Ishikawa (cell line): ENCODE measurements around the gene CTNNA1.

Experiments used
- CEBPB ChIP-seq: IDR thresholded peaks from 2 replicates; pipeline ENCODE4 v1.6.1; 2012
- EGR1 ChIP-seq: IDR thresholded peaks from 2 replicates; pipeline ENCODE4 v1.6.1; 2012
- EP300 ChIP-seq: IDR thresholded peaks from 2 replicates; pipeline ENCODE4 v1.6.1; 2012; ENCODE audit warnings: borderline replicate concordance
- FOXM1 ChIP-seq: IDR thresholded peaks from 2 replicates; pipeline ENCODE4 v1.6.1; 2012; ENCODE audit warnings: low read depth, borderline replicate concordance
- MAX ChIP-seq: IDR thresholded peaks from 2 replicates; pipeline ENCODE4 v1.6.1; 2012
- NFIC ChIP-seq: IDR thresholded peaks from 2 replicates; pipeline ENCODE4 v1.6.1; 2012
- RAD21 ChIP-seq: IDR thresholded peaks from 2 replicates; pipeline ENCODE4 v1.6.1; 2012; ENCODE audit warnings: low read depth
- TCF12 ChIP-seq: IDR thresholded peaks from 2 replicates; pipeline ENCODE4 v1.6.1; 2012; ENCODE audit warnings: low read depth
- TEAD4 ChIP-seq: IDR thresholded peaks from 2 replicates; pipeline ENCODE4 v1.6.1; 2012
- YY1 ChIP-seq: IDR thresholded peaks from 2 replicates; pipeline ENCODE4 v1.6.1; 2012; ENCODE audit warnings: low read depth
- ZBTB7A ChIP-seq: IDR thresholded peaks from 2 replicates; pipeline ENCODE4 v1.6.1; 2012; ENCODE audit warnings: low read depth
- TF ChIP-seq, protein P1 (sequence below): IDR thresholded peaks from 2 replicates; pipeline ENCODE4 v1.6.1; 2012; ENCODE audit warnings: low read depth, mild to moderate bottlenecking
- TF ChIP-seq, protein P2 (sequence below): IDR thresholded peaks from 2 replicates; pipeline ENCODE4 v1.6.1; 2012

The CTNNA1 gene

DNA sequence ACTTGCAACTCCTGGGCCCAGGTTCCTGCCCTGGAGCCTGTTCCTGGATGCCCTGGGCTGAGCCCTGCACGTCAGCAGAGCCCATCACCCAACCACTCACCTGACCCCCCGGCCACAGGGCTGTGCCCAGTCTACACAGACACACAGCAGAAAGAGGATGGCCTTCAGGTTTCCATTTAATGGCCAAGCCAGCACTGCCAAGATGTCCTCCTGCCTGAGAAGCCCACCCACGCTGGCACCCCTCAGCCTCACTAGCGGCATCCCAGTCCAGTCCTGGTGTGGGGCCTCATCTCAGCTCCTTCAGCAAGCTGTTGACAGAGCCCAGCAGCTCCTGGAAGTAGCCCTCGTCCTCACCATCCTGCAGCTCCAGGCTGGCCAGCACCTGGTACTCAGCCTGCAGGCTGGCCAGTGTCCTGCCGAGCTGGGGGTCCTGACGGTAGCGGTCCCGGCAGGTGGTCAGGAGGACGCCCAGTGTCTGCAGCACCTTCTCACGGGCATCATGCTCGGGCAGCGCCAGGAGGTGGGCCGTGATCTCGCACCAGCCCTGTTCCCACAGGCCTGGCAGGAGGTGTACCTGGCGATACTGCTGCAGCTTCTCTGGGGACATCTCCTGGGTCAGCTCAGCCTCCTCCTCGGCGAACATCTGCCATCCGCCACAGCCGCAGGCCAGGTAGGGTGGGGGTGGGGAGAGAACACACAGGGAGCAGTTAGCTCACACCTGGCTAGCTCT is 193.8 kb downstream of the CTNNA1 start:
- TF ChIP-seq, protein P1, sequence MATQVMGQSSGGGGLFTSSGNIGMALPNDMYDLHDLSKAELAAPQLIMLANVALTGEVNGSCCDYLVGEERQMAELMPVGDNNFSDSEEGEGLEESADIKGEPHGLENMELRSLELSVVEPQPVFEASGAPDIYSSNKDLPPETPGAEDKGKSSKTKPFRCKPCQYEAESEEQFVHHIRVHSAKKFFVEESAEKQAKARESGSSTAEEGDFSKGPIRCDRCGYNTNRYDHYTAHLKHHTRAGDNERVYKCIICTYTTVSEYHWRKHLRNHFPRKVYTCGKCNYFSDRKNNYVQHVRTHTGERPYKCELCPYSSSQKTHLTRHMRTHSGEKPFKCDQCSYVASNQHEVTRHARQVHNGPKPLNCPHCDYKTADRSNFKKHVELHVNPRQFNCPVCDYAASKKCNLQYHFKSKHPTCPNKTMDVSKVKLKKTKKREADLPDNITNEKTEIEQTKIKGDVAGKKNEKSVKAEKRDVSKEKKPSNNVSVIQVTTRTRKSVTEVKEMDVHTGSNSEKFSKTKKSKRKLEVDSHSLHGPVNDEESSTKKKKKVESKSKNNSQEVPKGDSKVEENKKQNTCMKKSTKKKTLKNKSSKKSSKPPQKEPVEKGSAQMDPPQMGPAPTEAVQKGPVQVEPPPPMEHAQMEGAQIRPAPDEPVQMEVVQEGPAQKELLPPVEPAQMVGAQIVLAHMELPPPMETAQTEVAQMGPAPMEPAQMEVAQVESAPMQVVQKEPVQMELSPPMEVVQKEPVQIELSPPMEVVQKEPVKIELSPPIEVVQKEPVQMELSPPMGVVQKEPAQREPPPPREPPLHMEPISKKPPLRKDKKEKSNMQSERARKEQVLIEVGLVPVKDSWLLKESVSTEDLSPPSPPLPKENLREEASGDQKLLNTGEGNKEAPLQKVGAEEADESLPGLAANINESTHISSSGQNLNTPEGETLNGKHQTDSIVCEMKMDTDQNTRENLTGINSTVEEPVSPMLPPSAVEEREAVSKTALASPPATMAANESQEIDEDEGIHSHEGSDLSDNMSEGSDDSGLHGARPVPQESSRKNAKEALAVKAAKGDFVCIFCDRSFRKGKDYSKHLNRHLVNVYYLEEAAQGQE, result no peak
- TF ChIP-seq FOXM1 (no peak), CEBPB (no peak)

GRCh38 chr5:138947780-138948179 is 194.6 kb downstream of the CTNNA1 start:
- TF ChIP-seq, protein P2, sequence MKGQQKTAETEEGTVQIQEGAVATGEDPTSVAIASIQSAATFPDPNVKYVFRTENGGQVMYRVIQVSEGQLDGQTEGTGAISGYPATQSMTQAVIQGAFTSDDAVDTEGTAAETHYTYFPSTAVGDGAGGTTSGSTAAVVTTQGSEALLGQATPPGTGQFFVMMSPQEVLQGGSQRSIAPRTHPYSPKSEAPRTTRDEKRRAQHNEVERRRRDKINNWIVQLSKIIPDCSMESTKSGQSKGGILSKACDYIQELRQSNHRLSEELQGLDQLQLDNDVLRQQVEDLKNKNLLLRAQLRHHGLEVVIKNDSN, result no peak
- TF ChIP-seq EGR1 (no peak), EP300 (no peak), YY1 (no peak)
- TF ChIP-seq, protein P1, result no peak

GRCh38 chr5:138948471-138949222 is 195.4 kb downstream of the CTNNA1 start:
- TF ChIP-seq EP300 (no peak), FOXM1 (no peak)

DNA sequence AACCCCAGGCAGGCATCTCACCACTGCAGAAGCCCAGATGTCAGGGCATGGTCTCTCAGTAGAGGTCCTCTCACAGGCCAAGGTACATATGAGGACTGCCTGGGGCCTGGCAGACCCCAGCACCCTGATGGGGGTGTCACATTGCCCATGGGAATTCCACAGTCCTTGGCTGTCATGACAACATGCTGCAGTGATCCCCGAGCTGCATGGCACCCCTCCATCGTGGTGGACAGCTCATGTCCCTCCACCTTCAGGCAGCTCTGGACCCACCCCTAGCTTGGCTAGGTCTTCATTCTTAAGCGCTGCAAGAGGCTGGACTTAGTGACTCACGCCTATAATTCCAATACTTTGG is 196.0 kb downstream of the CTNNA1 start:
- no peak for TF ChIP-seq TEAD4
- no peak for TF ChIP-seq YY1
- TF ChIP-seq, protein P1, result no peak
- no peak for TF ChIP-seq FOXM1
- no peak for TF ChIP-seq TCF12
- no peak for TF ChIP-seq EP300
- TF ChIP-seq, protein P2, result no peak
- no peak for TF ChIP-seq EGR1
- TF ChIP-seq ZBTB7A, result no peak

- no peak for TF ChIP-seq MAX
- no peak for TF ChIP-seq CEBPB
- TF ChIP-seq YY1, result no peak
- no peak for TF ChIP-seq NFIC
- no peak for TF ChIP-seq FOXM1
- TF ChIP-seq, protein P1, result no peak
- TF ChIP-seq, protein P2, result no peak
- TF ChIP-seq EGR1, result no peak
- no peak for TF ChIP-seq TCF12
- no peak for TF ChIP-seq ZBTB7A
- no peak for TF ChIP-seq RAD21
These were observed 196.8 kb downstream of the CTNNA1 start for GRCh38 chr5:138949988-138950387.
